ENCODE measurements around the gene KLHL40. TPM values are rescaled to one million over a fixed set of nuclear protein-coding genes. Genes with fewer than 3 reads are reported as not detected.

The KLHL40 gene
- total RNA-seq, 1 experiment from 2014 or later, result not detected

- H3K56ac ChIP-seq (ENCODE audit: insufficient read length, low read depth, low read length), result no peak overlapping the region
- no peak overlapping the region for H2AFZ ChIP-seq (ENCODE audit: low read length)
- WGBS (ENCODE audit: extremely low coverage, insufficient read length, low lambda C conversion rate), result no CpG with 5 or more reads among the region's 4 CpGs
- no peak overlapping the region for H3K27ac Mint-ChIP-seq
- no peak overlapping the region for H3K18ac ChIP-seq (ENCODE audit: insufficient read length, low read depth, low read length)
- TF ChIP-seq CTCF (conservative IDR thresholded peaks at IDR 0.05), result no peak
- no peaks in the 10 kb centered on the region for H3K27me3 ChIP-seq (ENCODE audit: insufficient read depth, low read length)
- H3K14ac ChIP-seq (ENCODE audit: insufficient read depth, low read length), result no peak overlapping the region
- H3K4me2 ChIP-seq (ENCODE audit: insufficient read depth, insufficient read length, low read length), result no peak overlapping the region
- H2BK12ac ChIP-seq (ENCODE audit: insufficient read length, low read depth, low read length), result no peak overlapping the region
- no peaks in the 10 kb centered on the region; a peak in 3 of 7 replicates for H3K36me3 Mint-ChIP-seq (ENCODE audit: insufficient read depth in 1 of 3, low read depth in 3 of 3)
- no peaks in the 10 kb centered on the region for H3K23me2 ChIP-seq (ENCODE audit: insufficient read length, low read depth, low read length, poor library complexity, severe bottlenecking)
- no peak overlapping the region for H3K4ac ChIP-seq (ENCODE audit: low read depth, low read length)
- no peak overlapping the region for H2BK20ac ChIP-seq (ENCODE audit: low read depth, low read length, poor library complexity, severe bottlenecking)
- H3K4me1 Mint-ChIP-seq, result peaks cover 8 to 9% of the 10 kb centered on the region in 2 experiments
- H3K9me3 ChIP-seq (ENCODE audit: control insufficient read depth, low read depth, low read length), result no peaks in the 10 kb centered on the region
- no peaks in the 10 kb centered on the region for H3K4me1 ChIP-seq (ENCODE audit: insufficient read depth, low read length)
- H4K5ac ChIP-seq (ENCODE audit: insufficient read length, low read depth, low read length), result no peak overlapping the region
- H2BK5ac ChIP-seq (ENCODE audit: insufficient read length, low read length), result no peak overlapping the region
- H2BK120ac ChIP-seq (ENCODE audit: low read depth, low read length, poor library complexity, severe bottlenecking), result no peak overlapping the region
- no peak overlapping the region for H2BK15ac ChIP-seq (ENCODE audit: low read depth, low read length)
- no peaks in the 10 kb centered on the region for H3K79me1 ChIP-seq (ENCODE audit: insufficient read depth, low read depth, low read length, poor library complexity, severe bottlenecking)
- no peak overlapping the region for H3K4me3 Mint-ChIP-seq
- H2AK5ac ChIP-seq (ENCODE audit: insufficient read length, low read length), result no peak overlapping the region
- no peak overlapping the region for H3K23ac ChIP-seq (ENCODE audit: insufficient read length, low read depth, low read length)
- no peak overlapping the region for H3T11ph ChIP-seq (ENCODE audit: low read length)
- no peaks in the 10 kb centered on the region for H4K20me1 ChIP-seq (ENCODE audit: control insufficient read depth, insufficient read depth, insufficient read length)
- H3K9me3 Mint-ChIP-seq, result peaks cover 2 to 4% of the 10 kb centered on the region in 2 experiments; a peak in 2 of 5 replicates
- H3K9ac ChIP-seq (ENCODE audit: extremely low read depth, insufficient read length, low read length), result no peak overlapping the region
- peaks cover 13% of the 10 kb centered on the region for H3K27me3 Mint-ChIP-seq (ENCODE audit: low read depth)
- DNase-seq, result no peak
- no peak overlapping the region for H4K8ac ChIP-seq (replicated peaks; ENCODE audit: insufficient read length, low read depth, low read length)
- H4K91ac ChIP-seq (ENCODE audit: insufficient read length, low read depth, low read length), result no peak overlapping the region
- no peaks in the 10 kb centered on the region for H3K79me2 ChIP-seq (ENCODE audit: insufficient read depth, low read length)
- no peak overlapping the region for H3K27ac ChIP-seq (ENCODE audit: insufficient read length, low read depth, low read length)
These were observed 16.5 kb upstream of the KLHL40 start for GRCh38 chr3:42668793-42669217.

All from H9 (cell line).